Liver (tissue), 9 donors: ENCODE data around the gene APOBEC3B. TPM values are rescaled to one million over a fixed set of nuclear protein-coding genes. Genes with fewer than 3 reads are reported as not detected.
"Not testable (repeated sequence)": the region's sequence is repeated elsewhere in the genome, so short reads cannot be mapped to it uniquely, and the experiment has no call there.

Experiments used
- DNase-seq: peaks from one replicate; pipeline ENCODE4 v3.0.0-alpha.2; 2017; ENCODE audit warnings: low spot score
- H3K27ac ChIP-seq, 2 donors: one replicate each; pipeline ENCODE4 v1.7.0; 2013; ENCODE audit warnings: inconsistent platforms in 2 of 2, low read length in 2 of 2, control low read depth in 1 of 2, low read depth in 1 of 2, mild to moderate bottlenecking in 1 of 2
- H3K27me3 ChIP-seq, 4 donors: one replicate each; pipeline versions ENCODE4 v1.6.1 to v1.7.0; 2013; ENCODE audit warnings: low read length in 3 of 4, inconsistent platforms in 1 of 4, mild to moderate bottlenecking in 1 of 4, moderate library complexity in 1 of 4; ENCODE audit not compliant: control insufficient read depth in 4 of 4, insufficient read depth in 4 of 4
- H3K36me3 ChIP-seq, 4 donors: one replicate each; pipeline versions ENCODE4 v1.6.1 to v1.7.0; 2013; ENCODE audit warnings: low read length in 3 of 4, mild to moderate bottlenecking in 3 of 4, low read depth in 1 of 4, moderate library complexity in 1 of 4; ENCODE audit not compliant: control insufficient read depth in 4 of 4, insufficient read depth in 3 of 4
- H3K4me1 ChIP-seq, 4 donors: one replicate each; pipeline versions ENCODE4 v1.6.1 to v1.7.0; 2013; ENCODE audit warnings: low read length in 3 of 4, mild to moderate bottlenecking in 3 of 4, moderate library complexity in 1 of 4; ENCODE audit not compliant: control insufficient read depth in 4 of 4, insufficient read depth in 4 of 4
- H3K4me3 ChIP-seq, 3 donors: one replicate each; pipeline versions ENCODE4 v1.6.1 to v1.7.0; 2013; ENCODE audit warnings: low read length in 3 of 3, control low read depth in 1 of 3, low read depth in 1 of 3, mild to moderate bottlenecking in 1 of 3
- H3K9ac ChIP-seq, 2 donors: one replicate each; pipeline ENCODE4 v1.7.0; 2013; ENCODE audit warnings: low read length in 2 of 2, mild to moderate bottlenecking in 2 of 2, moderate library complexity in 2 of 2, control low read depth in 1 of 2, low read depth in 1 of 2
- H3K9me3 ChIP-seq, 4 donors: one replicate each; pipeline versions ENCODE4 v1.6.1 to v1.7.0; 2013; ENCODE audit warnings: low read length in 3 of 4; ENCODE audit not compliant: control insufficient read depth in 4 of 4
- EGR1 ChIP-seq, 2 donors: IDR thresholded peaks; 2 replicates each; pipeline ENCODE4 v1.6.1; 2016 to 2018; ENCODE audit warnings: antibody characterized with exemption in 2 of 2, low read depth in 2 of 2
- FOXA2 ChIP-seq: IDR thresholded peaks from 2 replicates; pipeline ENCODE4 v1.6.1; 2016; ENCODE audit warnings: antibody characterized with exemption
- GABPA ChIP-seq, 2 donors: IDR thresholded peaks in 1 of 2; conservative IDR thresholded peaks in 1 of 2; 2 replicates each; pipeline ENCODE4 v1.6.1; 2016; ENCODE audit warnings: antibody characterized with exemption in 2 of 2, mild to moderate bottlenecking in 1 of 2, moderate library complexity in 1 of 2
- HNF4A ChIP-seq, 2 donors: conservative IDR thresholded peaks; 2 replicates each; pipeline ENCODE4 v1.6.1; 2016; ENCODE audit warnings: antibody characterized with exemption in 2 of 2, mild to moderate bottlenecking in 2 of 2
- JUND ChIP-seq, 2 donors: IDR thresholded peaks; 2 replicates each; pipeline ENCODE4 v1.6.1; 2016; ENCODE audit warnings: antibody characterized with exemption in 2 of 2
- NR2F2 ChIP-seq: IDR thresholded peaks from 2 replicates; pipeline ENCODE4 v1.6.1; 2016; ENCODE audit warnings: antibody characterized with exemption
- RAD21 ChIP-seq, 2 donors: IDR thresholded peaks; 2 replicates each; pipeline ENCODE4 v1.6.1; 2016; ENCODE audit warnings: antibody characterized with exemption in 2 of 2, mild to moderate bottlenecking in 2 of 2
- RXRA ChIP-seq, 2 donors: IDR thresholded peaks; 2 replicates each; pipeline ENCODE4 v1.6.1; 2017 to 2018; ENCODE audit warnings: antibody characterized with exemption in 2 of 2, mild to moderate bottlenecking in 1 of 2
- SP1 ChIP-seq: IDR thresholded peaks from 2 replicates; pipeline ENCODE4 v1.6.1; 2018; ENCODE audit warnings: antibody characterized with exemption, mild to moderate bottlenecking
- TAF1 ChIP-seq: conservative IDR thresholded peaks from 2 replicates; pipeline ENCODE4 v1.6.1; 2016; ENCODE audit warnings: antibody characterized with exemption, mild to moderate bottlenecking
- YY1 ChIP-seq: IDR thresholded peaks from 2 replicates; pipeline ENCODE4 v1.6.1; 2016; ENCODE audit warnings: antibody characterized with exemption, mild to moderate bottlenecking
- WGBS: extraction: QIAGEN DNeasy Blood & Tissue Kit; methylation state at CpG from one replicate; pipeline ENCODE4 v1.1.7; 2013; 5-methylcytosine and 5-hydroxymethylcytosine counted together
- polyA plus RNA-seq, 2 donors: library from polyadenylated mRNA; stranded (reverse) in 1 of 2; unstranded in 1 of 2; fragments of 200-250 nt in 1 of 2; fragments of >200 nt in 1 of 2; fragmentation: Nextera tagmentation in 1 of 2; extraction: Ambion mirVana in 1 of 2; gene quantifications; one replicate each; pipeline versions ENCODE4 v1.2.1 to v1.2.3, GENCODE V29; 2013 to 2015
- total RNA-seq, 2 donors: library from RNA; depleted of rRNA; stranded (reverse); fragments of >200 nt; gene quantifications; one replicate each; pipeline ENCODE4 v1.2.3, GENCODE V29; 2014
- TF ChIP-seq, protein P1 (sequence below): IDR thresholded peaks from 2 replicates; pipeline ENCODE4 v1.6.1; 2016; ENCODE audit warnings: antibody characterized with exemption
- TF ChIP-seq, protein P2 (sequence below): IDR thresholded peaks from 2 replicates; pipeline ENCODE4 v1.6.1; 2016; ENCODE audit warnings: antibody characterized with exemption
- TF ChIP-seq, protein P3 (sequence below): IDR thresholded peaks from 2 replicates; pipeline ENCODE4 v1.6.1; 2016; ENCODE audit warnings: antibody characterized with exemption, mild to moderate bottlenecking
- TF ChIP-seq, protein P4 (sequence below): IDR thresholded peaks from 2 replicates; pipeline ENCODE4 v1.6.1; 2016; ENCODE audit warnings: antibody characterized with exemption
- TF ChIP-seq, protein P5 (sequence below): fragments of 150-350 bp; IDR thresholded peaks from 2 replicates; pipeline ENCODE4 v1.5.1; 2017; ENCODE audit warnings: improper control_type of control experiment, low read depth, low read length; ENCODE audit not compliant: missing input control
- donor health status: healthy.
- donor health status: healthy.
- donor health status: healthy.
- donor health status: healthy.
- donor health status: healthy.

The APOBEC3B gene
- total and polyA plus RNA-seq, 4 donors = 0.08 to 6.0 (median 0.88) TPM

DNA sequence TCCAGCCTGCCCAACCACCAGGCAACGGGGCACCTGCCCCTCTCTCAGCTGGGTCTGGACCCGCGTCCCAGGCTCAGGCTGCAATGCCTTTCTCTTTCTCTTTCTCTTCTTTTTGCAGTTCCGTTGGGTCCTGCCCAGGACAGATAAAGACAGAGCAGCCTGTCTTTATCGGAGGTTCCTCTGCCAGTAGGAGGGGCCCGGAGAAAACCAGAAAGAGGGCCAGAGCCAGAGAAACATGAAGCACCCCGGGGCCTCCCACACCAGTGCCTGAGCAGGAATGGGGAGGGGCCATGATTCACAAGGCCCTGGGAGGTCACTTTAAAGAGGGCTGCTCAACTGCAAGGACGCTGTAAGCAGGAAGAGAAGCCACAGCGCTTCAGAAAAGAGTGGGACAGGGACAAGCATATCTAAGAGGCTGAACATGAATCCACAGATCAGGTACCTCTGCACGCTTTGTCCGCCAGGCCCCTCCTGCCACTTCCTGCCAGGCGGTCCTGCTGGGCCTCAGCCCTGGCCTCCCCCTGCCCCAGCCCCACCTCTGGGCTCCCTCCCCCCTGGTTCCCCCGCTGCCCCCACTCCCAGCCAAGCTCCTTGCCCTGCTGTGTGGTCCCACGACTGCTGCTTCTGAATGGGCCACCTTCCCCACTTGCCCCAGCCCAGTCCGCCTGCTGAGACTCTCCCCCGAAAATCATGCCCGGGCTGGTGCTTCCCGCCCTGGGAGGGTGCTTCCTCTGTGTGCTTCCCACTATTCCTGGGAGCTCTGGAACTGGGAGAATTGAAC is 32.0 kb downstream of the APOBEC3B start, which contains the start of gene APOBEC3C:
Gene APOBEC3C (plus strand): TSS at position 316 of the 781 bp plus-strand sequence. CDS start 106 bp downstream, at position 422.
- no peaks in the 10 kb centered on the region for H3K36me3 ChIP-seq
- H3K4me3 ChIP-seq = peak within 1 kb of the TSS in 2 of 3 donors; percentile 14 to 30
- H3K9me3 ChIP-seq = no peaks in the 10 kb centered on the region
- TF ChIP-seq SP1 (peak; percentile 19), GABPA (IDR thresholded peaks at IDR 0.05 in 1 of 2, conservative IDR thresholded peaks at IDR 0.05 in 1 of 2) (no peak), RAD21 (IDR thresholded peaks at IDR 0.05) (peak; percentile 34 to 37), TAF1 (peak; percentile 16), YY1 (peak; percentile 24), NR2F2 (peak; percentile 42)
- no peaks in the 10 kb centered on the region for H3K27me3 ChIP-seq
- peak; percentile 82 for DNase-seq
- no peak within 1 kb of the TSS for H3K9ac ChIP-seq
- H3K27ac ChIP-seq = peak within 1 kb of the TSS; percentile 57 to 69
- H3K4me1 ChIP-seq = no peaks in the 10 kb centered on the region
- 42% methylated on average over 18 of the region's 18 CpGs for WGBS

DNA sequence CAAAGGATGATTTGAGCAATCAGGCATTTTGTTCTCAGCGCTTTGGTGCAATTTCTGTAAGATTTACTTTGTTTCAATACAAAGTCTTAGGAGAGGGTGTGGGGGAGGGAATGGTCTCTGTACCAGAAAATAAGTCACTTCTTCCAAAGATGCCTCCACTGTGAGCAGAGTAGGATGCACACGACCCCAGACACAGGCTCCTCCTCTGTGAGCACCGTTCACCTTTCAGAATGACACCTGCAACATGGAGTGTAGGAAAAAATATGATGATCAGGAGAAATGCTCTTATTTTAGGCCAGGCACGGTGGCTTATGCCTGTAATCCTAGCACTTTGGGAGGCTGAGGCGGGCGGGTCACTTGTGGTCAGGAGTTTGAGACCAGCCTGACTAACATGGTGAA is 32.6 kb downstream of the APOBEC3B start:
- not testable (repeated sequence) for DNase-seq, H3K9me3 ChIP-seq, H3K27me3 ChIP-seq, H3K9ac ChIP-seq, H3K4me1 ChIP-seq, H3K36me3 ChIP-seq
- Histone ChIP-seq H3K4me3 (peak overlapping the region in 1 of 3 donors; percentile 30), H3K27ac (peak overlapping the region; percentile 57 to 69)
- 59% methylated on average over 6 of the region's 6 CpGs for WGBS

DNA sequence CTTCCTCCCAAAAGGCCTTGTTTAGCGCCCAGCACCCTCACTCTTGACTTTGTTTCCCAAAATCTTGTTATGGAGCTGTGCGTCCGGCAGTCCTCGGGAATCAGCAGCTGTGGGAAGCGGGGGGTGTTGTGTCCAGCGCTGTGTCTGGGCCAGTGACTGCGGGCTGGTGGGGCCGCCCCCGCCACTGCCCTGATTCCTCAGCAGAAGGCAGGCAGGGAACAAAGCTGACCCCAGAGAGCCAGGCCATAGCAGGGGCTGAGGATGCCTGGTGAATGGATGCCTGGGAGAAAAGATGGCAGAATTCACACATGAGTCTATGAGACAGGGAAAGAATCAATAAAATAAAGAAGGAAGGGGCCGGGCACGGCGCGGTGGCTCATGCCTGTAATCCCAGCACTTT is 34.4 kb downstream of the APOBEC3B start:
- TF ChIP-seq JUND (IDR thresholded peaks at IDR 0.05) = no peak
- TF ChIP-seq, protein P1, sequence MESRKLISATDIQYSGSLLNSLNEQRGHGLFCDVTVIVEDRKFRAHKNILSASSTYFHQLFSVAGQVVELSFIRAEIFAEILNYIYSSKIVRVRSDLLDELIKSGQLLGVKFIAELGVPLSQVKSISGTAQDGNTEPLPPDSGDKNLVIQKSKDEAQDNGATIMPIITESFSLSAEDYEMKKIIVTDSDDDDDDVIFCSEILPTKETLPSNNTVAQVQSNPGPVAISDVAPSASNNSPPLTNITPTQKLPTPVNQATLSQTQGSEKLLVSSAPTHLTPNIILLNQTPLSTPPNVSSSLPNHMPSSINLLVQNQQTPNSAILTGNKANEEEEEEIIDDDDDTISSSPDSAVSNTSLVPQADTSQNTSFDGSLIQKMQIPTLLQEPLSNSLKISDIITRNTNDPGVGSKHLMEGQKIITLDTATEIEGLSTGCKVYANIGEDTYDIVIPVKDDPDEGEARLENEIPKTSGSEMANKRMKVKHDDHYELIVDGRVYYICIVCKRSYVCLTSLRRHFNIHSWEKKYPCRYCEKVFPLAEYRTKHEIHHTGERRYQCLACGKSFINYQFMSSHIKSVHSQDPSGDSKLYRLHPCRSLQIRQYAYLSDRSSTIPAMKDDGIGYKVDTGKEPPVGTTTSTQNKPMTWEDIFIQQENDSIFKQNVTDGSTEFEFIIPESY = no peak
- TF ChIP-seq EGR1 (IDR thresholded peaks at IDR 0.05; ENCODE audit: low read depth in 2 of 2) = no peak
- TF ChIP-seq, protein P2, sequence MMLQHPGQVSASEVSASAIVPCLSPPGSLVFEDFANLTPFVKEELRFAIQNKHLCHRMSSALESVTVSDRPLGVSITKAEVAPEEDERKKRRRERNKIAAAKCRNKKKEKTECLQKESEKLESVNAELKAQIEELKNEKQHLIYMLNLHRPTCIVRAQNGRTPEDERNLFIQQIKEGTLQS = no peak
- TF ChIP-seq FOXA2 = no peak
- TF ChIP-seq, protein P3, sequence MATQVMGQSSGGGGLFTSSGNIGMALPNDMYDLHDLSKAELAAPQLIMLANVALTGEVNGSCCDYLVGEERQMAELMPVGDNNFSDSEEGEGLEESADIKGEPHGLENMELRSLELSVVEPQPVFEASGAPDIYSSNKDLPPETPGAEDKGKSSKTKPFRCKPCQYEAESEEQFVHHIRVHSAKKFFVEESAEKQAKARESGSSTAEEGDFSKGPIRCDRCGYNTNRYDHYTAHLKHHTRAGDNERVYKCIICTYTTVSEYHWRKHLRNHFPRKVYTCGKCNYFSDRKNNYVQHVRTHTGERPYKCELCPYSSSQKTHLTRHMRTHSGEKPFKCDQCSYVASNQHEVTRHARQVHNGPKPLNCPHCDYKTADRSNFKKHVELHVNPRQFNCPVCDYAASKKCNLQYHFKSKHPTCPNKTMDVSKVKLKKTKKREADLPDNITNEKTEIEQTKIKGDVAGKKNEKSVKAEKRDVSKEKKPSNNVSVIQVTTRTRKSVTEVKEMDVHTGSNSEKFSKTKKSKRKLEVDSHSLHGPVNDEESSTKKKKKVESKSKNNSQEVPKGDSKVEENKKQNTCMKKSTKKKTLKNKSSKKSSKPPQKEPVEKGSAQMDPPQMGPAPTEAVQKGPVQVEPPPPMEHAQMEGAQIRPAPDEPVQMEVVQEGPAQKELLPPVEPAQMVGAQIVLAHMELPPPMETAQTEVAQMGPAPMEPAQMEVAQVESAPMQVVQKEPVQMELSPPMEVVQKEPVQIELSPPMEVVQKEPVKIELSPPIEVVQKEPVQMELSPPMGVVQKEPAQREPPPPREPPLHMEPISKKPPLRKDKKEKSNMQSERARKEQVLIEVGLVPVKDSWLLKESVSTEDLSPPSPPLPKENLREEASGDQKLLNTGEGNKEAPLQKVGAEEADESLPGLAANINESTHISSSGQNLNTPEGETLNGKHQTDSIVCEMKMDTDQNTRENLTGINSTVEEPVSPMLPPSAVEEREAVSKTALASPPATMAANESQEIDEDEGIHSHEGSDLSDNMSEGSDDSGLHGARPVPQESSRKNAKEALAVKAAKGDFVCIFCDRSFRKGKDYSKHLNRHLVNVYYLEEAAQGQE = no peak
- no peak for TF ChIP-seq RXRA (IDR thresholded peaks at IDR 0.05)
- no peak for TF ChIP-seq GABPA (IDR thresholded peaks at IDR 0.05 in 1 of 2, conservative IDR thresholded peaks at IDR 0.05 in 1 of 2)
- TF ChIP-seq TAF1 = no peak
- no peak for TF ChIP-seq YY1
- no peak for TF ChIP-seq HNF4A (conservative IDR thresholded peaks at IDR 0.05)
- TF ChIP-seq NR2F2 = no peak
- TF ChIP-seq RAD21 (IDR thresholded peaks at IDR 0.05) = no peak
- TF ChIP-seq, protein P4, sequence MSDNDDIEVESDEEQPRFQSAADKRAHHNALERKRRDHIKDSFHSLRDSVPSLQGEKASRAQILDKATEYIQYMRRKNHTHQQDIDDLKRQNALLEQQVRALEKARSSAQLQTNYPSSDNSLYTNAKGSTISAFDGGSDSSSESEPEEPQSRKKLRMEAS = no peak
- TF ChIP-seq, protein P5, sequence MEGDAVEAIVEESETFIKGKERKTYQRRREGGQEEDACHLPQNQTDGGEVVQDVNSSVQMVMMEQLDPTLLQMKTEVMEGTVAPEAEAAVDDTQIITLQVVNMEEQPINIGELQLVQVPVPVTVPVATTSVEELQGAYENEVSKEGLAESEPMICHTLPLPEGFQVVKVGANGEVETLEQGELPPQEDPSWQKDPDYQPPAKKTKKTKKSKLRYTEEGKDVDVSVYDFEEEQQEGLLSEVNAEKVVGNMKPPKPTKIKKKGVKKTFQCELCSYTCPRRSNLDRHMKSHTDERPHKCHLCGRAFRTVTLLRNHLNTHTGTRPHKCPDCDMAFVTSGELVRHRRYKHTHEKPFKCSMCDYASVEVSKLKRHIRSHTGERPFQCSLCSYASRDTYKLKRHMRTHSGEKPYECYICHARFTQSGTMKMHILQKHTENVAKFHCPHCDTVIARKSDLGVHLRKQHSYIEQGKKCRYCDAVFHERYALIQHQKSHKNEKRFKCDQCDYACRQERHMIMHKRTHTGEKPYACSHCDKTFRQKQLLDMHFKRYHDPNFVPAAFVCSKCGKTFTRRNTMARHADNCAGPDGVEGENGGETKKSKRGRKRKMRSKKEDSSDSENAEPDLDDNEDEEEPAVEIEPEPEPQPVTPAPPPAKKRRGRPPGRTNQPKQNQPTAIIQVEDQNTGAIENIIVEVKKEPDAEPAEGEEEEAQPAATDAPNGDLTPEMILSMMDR = no peak

More for the DNA sequence above, 34.4 kb downstream of the APOBEC3B start:
- no peak overlapping the region for H3K27ac ChIP-seq
- no peak overlapping the region for H3K9ac ChIP-seq
- no peaks in the 10 kb centered on the region for H3K36me3 ChIP-seq
- no peaks in the 10 kb centered on the region for H3K27me3 ChIP-seq
- WGBS = 96% methylated on average over 13 of the region's 13 CpGs
- no peak for DNase-seq
- H3K4me3 ChIP-seq = no peak overlapping the region
- H3K4me1 ChIP-seq = peaks cover 0 to 1% (median 0%) of the 10 kb centered on the region in 4 donors
- H3K9me3 ChIP-seq = no peaks in the 10 kb centered on the region
